IMR-90 (cell line): ENCODE data around the gene POMT2.

Experiments
- BHLHE40 ChIP-seq: fragments of 150-350 bp; IDR thresholded peaks from 2 replicates; pipeline ENCODE4 v1.6.1; 2016; ENCODE audit warnings: mild to moderate bottlenecking, low read depth, low read length
- CTCF ChIP-seq: conservative IDR thresholded peaks from 2 replicates; pipeline ENCODE4 v1.5.1; 2012; ENCODE audit warnings: mild to moderate bottlenecking, low read depth, low read length, improper control_type of control experiment
- POLR2A ChIP-seq: IDR thresholded peaks from 2 replicates; pipeline ENCODE4 v1.6.1; 2012; ENCODE audit warnings: mild to moderate bottlenecking, low read depth, low read length
- USF2 ChIP-seq: fragments of 150-350 bp; IDR thresholded peaks from 2 replicates; pipeline ENCODE4 v1.6.1; 2017; ENCODE audit warnings: mild to moderate bottlenecking, antibody characterized with exemption, low read length, low read depth

- TF ChIP-seq CTCF (no peak), BHLHE40 (no peak), POLR2A (no peak), USF2 (no peak)
Measured at GRCh38 chr14:77266336-77266735, 54.3 kb downstream of the POMT2 start.
